GM10248 (cell line): Measurements from ENCODE around the gene KANSL1.

Source experiments
- CTCF ChIA-PET: fragments of 300-600 bp; sonication (Branson Sonifier 250); formaldehyde crosslinking; extraction: SDS; loops from one replicate; lab custom pipeline; 2021; ENCODE audit warnings: antibody characterized with exemption; lab: Yijun Ruan, JAX
- POLR2A ChIA-PET: fragments of 350-650 bp; sonication (Branson Sonifier 250); formaldehyde crosslinking; extraction: SDS; loops from one replicate; lab custom pipeline; 2020; ENCODE audit warnings: antibody characterized with exemption; lab: Yijun Ruan, JAX
- DNase-seq: peaks from one replicate; pipeline ENCODE4 v3.0.0; 2012; ENCODE audit errors: extremely low spot score
- TF ChIP-seq, protein P1 (sequence below): IDR thresholded peaks from 2 replicates; pipeline ENCODE4 v1.5.1; 2012; ENCODE audit warnings: mild to moderate bottlenecking, low read depth; ENCODE audit errors: extremely low read depth, missing control alignments, control extremely low read depth

KANSL1 gene

GRCh38 chr17:46125831-46126230 lies 67.4 kb downstream of the KANSL1 start:
- POLR2A ChIA-PET = no interaction called here
- CTCF ChIA-PET = interaction anchor here (1.2 kb wide), 1 partner anchor 34 kb away, joined by 3 read pairs; no protein-coding TSS in a partner anchor
- DNase-seq = no peak

DNA sequence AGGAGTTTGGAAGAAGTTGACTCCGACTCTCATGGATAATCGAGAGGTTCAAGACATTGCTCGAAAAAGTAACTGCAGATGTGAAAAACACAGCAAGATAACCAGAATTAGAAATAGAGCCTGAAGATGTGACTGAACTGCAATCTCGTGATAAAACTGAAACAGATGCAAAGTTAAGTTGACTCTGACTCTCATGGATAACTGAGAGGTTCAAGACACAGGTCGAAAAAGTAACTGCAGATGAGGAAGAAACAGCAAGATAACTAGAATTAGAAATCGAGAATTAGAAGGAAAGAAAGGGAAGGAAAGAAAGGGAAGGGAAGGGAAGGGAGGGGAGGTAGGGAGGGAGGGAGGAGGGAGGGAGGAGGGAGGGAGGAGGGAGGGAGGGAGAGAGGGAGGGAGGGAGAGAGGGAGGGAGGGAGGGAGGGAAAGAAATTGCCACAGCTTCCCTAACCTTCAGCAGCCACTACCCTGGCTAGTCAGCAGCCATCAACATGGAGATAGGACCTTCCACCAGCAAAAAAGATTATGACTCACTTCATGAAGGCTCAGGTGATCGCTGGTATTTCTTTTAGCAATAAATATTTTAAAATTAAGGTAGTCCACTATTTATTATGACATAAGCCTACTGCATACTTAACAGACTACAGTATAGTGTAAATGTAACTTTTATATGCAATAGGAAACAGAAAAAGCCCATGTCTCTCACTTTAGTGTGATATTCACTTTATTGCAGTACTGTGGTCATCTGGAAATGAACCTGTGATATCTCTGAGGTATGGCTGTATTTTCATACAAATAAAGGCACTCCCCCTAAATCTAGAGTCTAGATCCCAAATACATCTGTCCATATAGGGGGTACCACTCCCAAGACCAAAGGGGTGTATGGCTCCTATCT lies 68.3 kb downstream of the KANSL1 start:
- ChIA-PET CTCF (interaction anchor here (1.6 to 1.8 kb wide), 2 partner anchors 20 to 69 kb away, joined by 4 to 6 read pairs; partner anchors contain the start of gene KANSL1), POLR2A (no interaction called here)
- TF ChIP-seq, protein P1, sequence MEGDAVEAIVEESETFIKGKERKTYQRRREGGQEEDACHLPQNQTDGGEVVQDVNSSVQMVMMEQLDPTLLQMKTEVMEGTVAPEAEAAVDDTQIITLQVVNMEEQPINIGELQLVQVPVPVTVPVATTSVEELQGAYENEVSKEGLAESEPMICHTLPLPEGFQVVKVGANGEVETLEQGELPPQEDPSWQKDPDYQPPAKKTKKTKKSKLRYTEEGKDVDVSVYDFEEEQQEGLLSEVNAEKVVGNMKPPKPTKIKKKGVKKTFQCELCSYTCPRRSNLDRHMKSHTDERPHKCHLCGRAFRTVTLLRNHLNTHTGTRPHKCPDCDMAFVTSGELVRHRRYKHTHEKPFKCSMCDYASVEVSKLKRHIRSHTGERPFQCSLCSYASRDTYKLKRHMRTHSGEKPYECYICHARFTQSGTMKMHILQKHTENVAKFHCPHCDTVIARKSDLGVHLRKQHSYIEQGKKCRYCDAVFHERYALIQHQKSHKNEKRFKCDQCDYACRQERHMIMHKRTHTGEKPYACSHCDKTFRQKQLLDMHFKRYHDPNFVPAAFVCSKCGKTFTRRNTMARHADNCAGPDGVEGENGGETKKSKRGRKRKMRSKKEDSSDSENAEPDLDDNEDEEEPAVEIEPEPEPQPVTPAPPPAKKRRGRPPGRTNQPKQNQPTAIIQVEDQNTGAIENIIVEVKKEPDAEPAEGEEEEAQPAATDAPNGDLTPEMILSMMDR = no peak
- DNase-seq = no peak

More at GRCh38 chr17:46125831-46126230, 67.4 kb downstream of the KANSL1 start:
- TF ChIP-seq, protein P1 = no peak

GRCh38 chr17:46123607-46124006 lies 69.6 kb downstream of the KANSL1 start:
- POLR2A ChIA-PET = no interaction called here
- CTCF ChIA-PET = interaction anchor here (1.0 to 1.8 kb wide), 5 partner anchors 10 to 70 kb away, joined by 4 to 6 read pairs (median 5); partner anchors contain the start of gene KANSL1
- no peak for DNase-seq
- TF ChIP-seq, protein P1 = no peak

DNA sequence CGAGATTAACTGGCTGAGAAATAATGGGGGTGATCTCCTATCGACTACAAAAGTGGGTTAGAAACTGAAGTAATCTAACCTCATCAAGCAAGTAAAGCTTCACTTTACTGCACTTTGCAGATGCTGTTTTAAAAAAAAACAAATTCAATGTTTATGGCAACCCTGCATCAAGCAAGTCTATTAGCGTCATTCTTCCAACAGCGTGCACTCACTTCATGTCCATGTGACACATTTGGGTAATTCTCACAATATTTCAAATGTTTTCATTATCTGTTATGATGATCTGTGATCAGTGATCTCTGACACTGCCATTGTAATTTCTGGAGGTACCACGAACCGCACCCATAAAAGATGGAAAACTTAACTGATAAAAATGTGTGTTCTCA lies 70.8 kb downstream of the KANSL1 start:
- no peak for DNase-seq
- TF ChIP-seq, protein P1 = no peak
- POLR2A ChIA-PET = interaction anchor here (0.6 kb wide), 1 partner anchor 1965 kb away, joined by 5 read pairs; no protein-coding TSS in a partner anchor
- CTCF ChIA-PET = interaction anchor here (0.9 to 1.4 kb wide), 2 partner anchors 10 to 23 kb away, joined by 3 read pairs; no protein-coding TSS in a partner anchor

- peak; percentile 32 for DNase-seq
- ChIA-PET POLR2A (no interaction called here), CTCF (interaction anchor here (0.9 to 2.3 kb wide), 3 partner anchors 10 to 24 kb away, joined by 3 to 11 read pairs (median 3); no protein-coding TSS in a partner anchor)
- TF ChIP-seq, protein P1 = no peak
Observed at GRCh38 chr17:46121841-46122485, 71.3 kb downstream of the KANSL1 start.

DNA sequence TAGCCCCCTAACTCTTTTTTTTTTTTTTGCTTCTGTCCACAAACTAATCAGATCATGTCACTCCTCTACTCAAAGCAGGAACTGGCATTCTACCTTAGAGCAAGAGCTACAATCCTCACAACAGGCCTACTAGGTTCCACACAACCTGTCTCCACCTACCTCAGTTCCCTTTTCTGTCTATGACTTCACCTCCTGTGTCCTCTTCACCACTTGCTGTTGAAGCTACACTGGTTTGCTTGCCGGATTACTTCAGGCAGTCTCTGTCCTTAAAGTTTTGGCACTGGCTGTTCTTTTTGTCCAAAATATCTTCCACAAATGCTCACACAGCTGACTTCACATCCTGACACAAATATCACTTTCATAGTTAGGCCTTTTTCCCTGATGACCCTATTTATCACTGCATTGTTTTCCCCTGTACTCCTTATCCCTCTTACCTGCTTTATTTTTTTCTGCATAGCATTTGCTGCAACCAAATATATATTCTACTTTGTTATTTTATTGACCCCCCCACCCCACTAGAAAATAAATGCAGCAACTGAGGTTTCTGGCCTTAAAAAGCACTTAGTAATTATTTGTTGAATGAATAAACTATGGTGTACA lies 72.0 kb downstream of the KANSL1 start:
- peak; percentile 63 for DNase-seq
- ChIA-PET CTCF (interaction anchor here (1.0 to 2.3 kb wide), 6 partner anchors 12 to 92 kb away, joined by 3 to 11 read pairs (median 5); no protein-coding TSS in a partner anchor), POLR2A (no interaction called here)
- TF ChIP-seq, protein P1 = no peak
